HG02938 (cell line): ENCODE results near the gene TNFAIP6.
"Not testable (repeated sequence)": the region's sequence is repeated elsewhere in the genome, so short reads cannot be mapped to it uniquely, and the experiment has no call there.

Experiments used
- ATAC-seq: cut with Tn5 transposase; IDR thresholded peaks from one replicate; pipeline ENCODE4 v1.9.1; 2021; ENCODE audit warnings: mild to moderate bottlenecking, moderate library complexity; ENCODE audit not compliant: unreplicated experiment

The TNFAIP6 gene

DNA sequence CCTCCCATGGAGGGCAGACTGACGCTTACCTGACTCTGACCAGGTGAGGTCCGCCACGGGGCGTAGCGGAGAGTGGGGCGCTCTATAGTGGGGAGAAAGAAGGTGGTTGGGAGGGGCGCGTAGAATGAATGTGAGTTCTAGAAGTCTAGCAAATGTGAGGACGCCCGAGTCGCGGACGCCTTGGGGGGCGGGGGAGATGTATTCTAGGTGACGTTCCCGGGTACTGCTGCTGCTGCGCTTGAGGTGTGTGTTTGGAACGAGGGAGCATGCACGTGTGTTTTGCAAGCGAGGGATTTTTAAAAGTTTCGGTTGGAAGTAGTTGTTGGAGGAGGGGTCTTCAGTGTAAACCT lies 53.1 kb downstream of the TNFAIP6 start:
- peak; percentile 36 for ATAC-seq

- ATAC-seq, result no peak
Measured at GRCh38 chr2:151417650-151418049, 60.3 kb downstream of the TNFAIP6 start.

- ATAC-seq, result not testable (repeated sequence)
Measured at GRCh38 chr2:151421681-151422080, 64.3 kb downstream of the TNFAIP6 start.

GRCh38 chr2:151422917-151423439 lies 65.6 kb downstream of the TNFAIP6 start:
- peak; percentile 71 for ATAC-seq

DNA sequence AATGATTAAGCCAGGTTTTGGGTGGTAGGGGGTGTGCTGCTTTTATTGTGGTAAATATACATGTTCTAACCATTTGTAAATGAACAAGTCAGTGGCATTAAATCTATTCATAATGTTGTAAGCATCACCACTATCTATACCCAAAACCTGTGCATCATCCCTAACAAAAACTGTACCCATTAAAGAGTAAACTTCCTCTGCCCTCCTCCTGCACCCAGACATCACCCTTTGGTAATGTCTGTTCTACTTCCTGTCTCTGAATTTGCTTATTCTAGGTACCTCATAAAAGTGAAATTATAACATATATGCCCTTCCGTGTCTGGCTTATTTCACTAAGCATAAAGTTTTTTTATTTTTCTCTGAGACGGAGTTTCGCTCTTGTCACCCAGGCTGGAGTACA lies 66.4 kb downstream of the TNFAIP6 start:
- ATAC-seq, result no peak
